ENCODE results near the gene ST6GAL1.

DNA sequence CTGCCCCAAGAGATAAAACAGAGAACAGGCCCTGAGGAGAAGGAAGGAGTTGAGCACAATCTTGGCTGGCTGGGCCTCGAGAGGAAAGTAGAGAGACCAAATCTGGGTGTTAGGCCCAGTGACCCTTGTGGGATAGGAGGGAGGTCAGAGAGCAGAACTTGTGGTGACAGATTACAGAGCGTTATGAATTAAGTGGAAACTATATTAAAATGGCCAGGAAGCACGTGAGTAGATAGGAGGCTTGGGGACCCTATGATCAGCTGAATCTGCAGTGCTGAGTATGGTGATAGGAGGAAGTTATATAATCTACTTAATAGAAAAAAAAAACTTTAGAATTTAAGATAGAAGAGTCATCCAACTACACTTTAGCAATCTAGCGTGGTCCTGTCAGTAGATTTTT lies 30.0 kb downstream of the ST6GAL1 start:
- TF ChIP-seq, protein P1, sequence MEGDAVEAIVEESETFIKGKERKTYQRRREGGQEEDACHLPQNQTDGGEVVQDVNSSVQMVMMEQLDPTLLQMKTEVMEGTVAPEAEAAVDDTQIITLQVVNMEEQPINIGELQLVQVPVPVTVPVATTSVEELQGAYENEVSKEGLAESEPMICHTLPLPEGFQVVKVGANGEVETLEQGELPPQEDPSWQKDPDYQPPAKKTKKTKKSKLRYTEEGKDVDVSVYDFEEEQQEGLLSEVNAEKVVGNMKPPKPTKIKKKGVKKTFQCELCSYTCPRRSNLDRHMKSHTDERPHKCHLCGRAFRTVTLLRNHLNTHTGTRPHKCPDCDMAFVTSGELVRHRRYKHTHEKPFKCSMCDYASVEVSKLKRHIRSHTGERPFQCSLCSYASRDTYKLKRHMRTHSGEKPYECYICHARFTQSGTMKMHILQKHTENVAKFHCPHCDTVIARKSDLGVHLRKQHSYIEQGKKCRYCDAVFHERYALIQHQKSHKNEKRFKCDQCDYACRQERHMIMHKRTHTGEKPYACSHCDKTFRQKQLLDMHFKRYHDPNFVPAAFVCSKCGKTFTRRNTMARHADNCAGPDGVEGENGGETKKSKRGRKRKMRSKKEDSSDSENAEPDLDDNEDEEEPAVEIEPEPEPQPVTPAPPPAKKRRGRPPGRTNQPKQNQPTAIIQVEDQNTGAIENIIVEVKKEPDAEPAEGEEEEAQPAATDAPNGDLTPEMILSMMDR (IDR thresholded peaks at IDR 0.05): no peak
- TF ChIP-seq POLR2A (IDR thresholded peaks at IDR 0.05): no peak
